DND-41 (cell line): ENCODE data around the gene MGP.

ENCODE experiments used
- ATAC-seq: fragments of 200-7000 bp; cut with Tn5 transposase; 3 replicates; pipeline ENCODE4 v1.9.1; 2021; ENCODE audit warnings: low read depth; ENCODE audit not compliant: insufficient read depth
- DNase-seq: peaks from one replicate; pipeline ENCODE4 v3.0.0-alpha.2; 2020
- H2AFZ ChIP-seq: 2 replicates; pipeline ENCODE4 v1.6.0; 2012; ENCODE audit warnings: low read depth, low read length
- H3K27ac ChIP-seq: 2 replicates; pipeline ENCODE4 v1.5.1; 2012; ENCODE audit warnings: low read length, inconsistent platforms
- H3K27me3 ChIP-seq: fragments of 200-600 bp; sonication (generic); 2 replicates; pipeline ENCODE4 v1.6.0; 2012; ENCODE audit warnings: low read length, mild to moderate bottlenecking, inconsistent platforms; ENCODE audit not compliant: insufficient read depth, poor library complexity
- H3K36me3 ChIP-seq: 2 replicates; pipeline ENCODE4 v1.5.1; 2012; ENCODE audit warnings: low read length, inconsistent platforms; ENCODE audit not compliant: insufficient read depth
- H3K4me1 ChIP-seq: 2 replicates; pipeline ENCODE4 v1.5.1; 2012; ENCODE audit warnings: mild to moderate bottlenecking, low read length; ENCODE audit not compliant: insufficient read depth
- H3K4me2 ChIP-seq: 2 replicates; pipeline ENCODE4 v1.6.0; 2012; ENCODE audit warnings: mild to moderate bottlenecking, moderate library complexity, low read length, inconsistent platforms; ENCODE audit not compliant: insufficient read depth
- H3K4me3 ChIP-seq, 2 experiments: fragments of 200-600 bp in 1 of 2; shearing (Covaris generic) in 1 of 2; 2 replicates each; pipeline ENCODE4 v1.5.1; 2012 to 2016; ENCODE audit warnings: inconsistent platforms in 2 of 2, low read length in 2 of 2, mild to moderate bottlenecking in 2 of 2, low read depth in 1 of 2, moderate library complexity in 1 of 2
- H3K79me2 ChIP-seq: 2 replicates; pipeline ENCODE4 v1.6.0; 2012; ENCODE audit warnings: low read length, inconsistent platforms; ENCODE audit not compliant: insufficient read depth
- H3K9ac ChIP-seq: 2 replicates; pipeline ENCODE4 v1.6.0; 2012; ENCODE audit warnings: low read depth, mild to moderate bottlenecking, inconsistent platforms, low read length, moderate library complexity
- H3K9me3 ChIP-seq: 2 replicates; pipeline ENCODE4 v1.5.1; 2012; ENCODE audit warnings: low read length, moderate library complexity, mild to moderate bottlenecking, inconsistent platforms; ENCODE audit not compliant: insufficient read depth, severe bottlenecking
- H4K20me1 ChIP-seq: 2 replicates; pipeline ENCODE4 v1.6.0; 2012; ENCODE audit warnings: low read length; ENCODE audit not compliant: insufficient read depth
- EZH2 ChIP-seq: IDR thresholded peaks from 3 replicates; pipeline ENCODE4 v1.6.1; 2012; ENCODE audit warnings: borderline replicate concordance, low read depth, mild to moderate bottlenecking, moderate library complexity, low read length, inconsistent platforms; ENCODE audit not compliant: severe bottlenecking
- TF ChIP-seq, protein P1 (sequence below): IDR thresholded peaks from 2 replicates; pipeline ENCODE4 v1.5.1; 2012; ENCODE audit warnings: borderline replicate concordance, low read length, moderate library complexity, mild to moderate bottlenecking; ENCODE audit not compliant: poor library complexity, severe bottlenecking; ENCODE audit errors: extremely low read depth

The MGP gene

DNA sequence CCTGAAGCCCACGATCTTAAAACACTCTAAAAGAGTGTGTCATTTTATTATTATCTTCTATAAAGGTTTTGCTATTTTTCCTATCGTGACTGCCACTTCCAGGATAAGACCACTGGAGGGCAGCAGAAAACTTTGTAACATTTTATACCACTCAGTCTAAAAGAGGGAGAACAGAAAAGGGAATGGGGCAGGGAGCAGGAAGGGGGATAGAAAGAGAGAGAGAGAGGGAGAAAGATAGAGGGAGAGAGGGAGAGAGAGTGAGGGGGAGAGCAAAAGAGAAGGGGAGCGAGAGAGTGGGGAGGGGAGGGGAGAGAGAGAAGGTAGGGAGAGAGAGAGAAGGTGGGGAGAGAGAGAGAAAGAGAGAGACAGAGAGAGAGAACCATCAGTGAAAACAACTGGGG, 40.3 kb downstream of the MGP start:
- peak overlapping the region; percentile 77 for H2AFZ ChIP-seq
- DNase-seq (peak; percentile 63), ATAC-seq (peak; percentile 91)
- H3K4me1 ChIP-seq = peaks cover 11% of the 10 kb centered on the region
- no peak overlapping the region for H3K9ac ChIP-seq
- TF ChIP-seq, protein P1, sequence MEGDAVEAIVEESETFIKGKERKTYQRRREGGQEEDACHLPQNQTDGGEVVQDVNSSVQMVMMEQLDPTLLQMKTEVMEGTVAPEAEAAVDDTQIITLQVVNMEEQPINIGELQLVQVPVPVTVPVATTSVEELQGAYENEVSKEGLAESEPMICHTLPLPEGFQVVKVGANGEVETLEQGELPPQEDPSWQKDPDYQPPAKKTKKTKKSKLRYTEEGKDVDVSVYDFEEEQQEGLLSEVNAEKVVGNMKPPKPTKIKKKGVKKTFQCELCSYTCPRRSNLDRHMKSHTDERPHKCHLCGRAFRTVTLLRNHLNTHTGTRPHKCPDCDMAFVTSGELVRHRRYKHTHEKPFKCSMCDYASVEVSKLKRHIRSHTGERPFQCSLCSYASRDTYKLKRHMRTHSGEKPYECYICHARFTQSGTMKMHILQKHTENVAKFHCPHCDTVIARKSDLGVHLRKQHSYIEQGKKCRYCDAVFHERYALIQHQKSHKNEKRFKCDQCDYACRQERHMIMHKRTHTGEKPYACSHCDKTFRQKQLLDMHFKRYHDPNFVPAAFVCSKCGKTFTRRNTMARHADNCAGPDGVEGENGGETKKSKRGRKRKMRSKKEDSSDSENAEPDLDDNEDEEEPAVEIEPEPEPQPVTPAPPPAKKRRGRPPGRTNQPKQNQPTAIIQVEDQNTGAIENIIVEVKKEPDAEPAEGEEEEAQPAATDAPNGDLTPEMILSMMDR = peak; percentile 95
- TF ChIP-seq EZH2 = no peak
- H3K4me2 ChIP-seq = peak overlapping the region; percentile 45
- H3K4me3 ChIP-seq = no peak overlapping the region
- no peaks in the 10 kb centered on the region for H3K9me3 ChIP-seq
- H4K20me1 ChIP-seq = no peaks in the 10 kb centered on the region
- H3K79me2 ChIP-seq = no peaks in the 10 kb centered on the region
- H3K27me3 ChIP-seq = no peaks in the 10 kb centered on the region
- peak overlapping the region; percentile 65 for H3K27ac ChIP-seq
- H3K36me3 ChIP-seq = no peaks in the 10 kb centered on the region

- H3K9ac ChIP-seq = no peak overlapping the region
- no peak overlapping the region for H3K4me3 ChIP-seq
- H4K20me1 ChIP-seq = no peaks in the 10 kb centered on the region
- no peak overlapping the region for H3K27ac ChIP-seq
- ATAC-seq = no peak
- H3K4me1 ChIP-seq = peaks cover 11% of the 10 kb centered on the region
- H3K79me2 ChIP-seq = no peaks in the 10 kb centered on the region
- no peak overlapping the region for H2AFZ ChIP-seq
- no peaks in the 10 kb centered on the region for H3K27me3 ChIP-seq
- no peak for TF ChIP-seq EZH2
- TF ChIP-seq, protein P1 = no peak
- no peak for DNase-seq
- H3K4me2 ChIP-seq = no peak overlapping the region
- no peaks in the 10 kb centered on the region for H3K36me3 ChIP-seq
- no peaks in the 10 kb centered on the region for H3K9me3 ChIP-seq
These were observed 41.3 kb downstream of the MGP start for GRCh38 chr12:14844401-14844800.

DNA sequence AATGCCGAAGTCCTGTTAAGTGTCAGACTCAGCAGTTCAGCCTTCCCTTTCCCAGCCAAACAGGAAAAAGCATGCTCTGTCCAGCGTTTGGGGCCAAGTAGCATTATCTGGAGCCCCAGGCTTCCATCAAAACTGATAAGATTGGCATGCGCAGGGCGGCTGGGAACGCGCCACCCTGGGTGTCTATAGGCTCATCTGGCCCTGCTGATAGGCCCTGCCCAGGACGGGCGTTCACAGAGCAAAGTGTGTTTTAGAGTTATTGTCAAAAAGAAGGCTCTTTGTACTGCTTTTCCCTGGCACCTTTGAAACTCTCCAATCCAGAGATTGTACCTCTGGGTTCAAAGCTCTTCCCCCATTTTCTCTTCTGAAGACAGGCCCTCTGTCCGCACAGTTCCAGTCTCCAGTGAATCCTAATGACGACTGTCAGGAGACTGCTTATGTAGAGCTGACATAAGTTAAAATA, 42.2 kb downstream of the MGP start, which contains the start of gene ART4:
ART4 (minus strand) TSS at position 102 of the 463 bp plus-strand sequence. CDS start 413 bp downstream, outside the sequence.
- Histone ChIP-seq H3K79me2 (no peaks in the 10 kb centered on the region), H3K27ac (no peak within 1 kb of the TSS), H3K36me3 (no peaks in the 10 kb centered on the region), H2AFZ (no peak within 1 kb of the TSS), H3K4me3 (no peak within 1 kb of the TSS), H3K9me3 (no peaks in the 10 kb centered on the region), H3K4me1 (peaks cover 11% of the 10 kb centered on the region), H3K27me3 (no peaks in the 10 kb centered on the region), H3K4me2 (no peak within 1 kb of the TSS), H4K20me1 (no peaks in the 10 kb centered on the region), H3K9ac (no peak within 1 kb of the TSS)
- ATAC-seq (no peak), DNase-seq (no peak)
- no peak for TF ChIP-seq EZH2
- TF ChIP-seq, protein P1 = no peak
